Measurements from ENCODE around the gene ZDHHC18. TPM values are rescaled to one million over a fixed set of nuclear protein-coding genes. Genes with fewer than 3 reads are reported as not detected.
"Not testable (repeated sequence)": the region's sequence is repeated elsewhere in the genome, so short reads cannot be mapped to it uniquely, and the experiment has no call there.

The ZDHHC18 gene
- total RNA-seq, 3 donors from 2014 or later = 12.3 to 35.4 (median 16.4) TPM

DNA sequence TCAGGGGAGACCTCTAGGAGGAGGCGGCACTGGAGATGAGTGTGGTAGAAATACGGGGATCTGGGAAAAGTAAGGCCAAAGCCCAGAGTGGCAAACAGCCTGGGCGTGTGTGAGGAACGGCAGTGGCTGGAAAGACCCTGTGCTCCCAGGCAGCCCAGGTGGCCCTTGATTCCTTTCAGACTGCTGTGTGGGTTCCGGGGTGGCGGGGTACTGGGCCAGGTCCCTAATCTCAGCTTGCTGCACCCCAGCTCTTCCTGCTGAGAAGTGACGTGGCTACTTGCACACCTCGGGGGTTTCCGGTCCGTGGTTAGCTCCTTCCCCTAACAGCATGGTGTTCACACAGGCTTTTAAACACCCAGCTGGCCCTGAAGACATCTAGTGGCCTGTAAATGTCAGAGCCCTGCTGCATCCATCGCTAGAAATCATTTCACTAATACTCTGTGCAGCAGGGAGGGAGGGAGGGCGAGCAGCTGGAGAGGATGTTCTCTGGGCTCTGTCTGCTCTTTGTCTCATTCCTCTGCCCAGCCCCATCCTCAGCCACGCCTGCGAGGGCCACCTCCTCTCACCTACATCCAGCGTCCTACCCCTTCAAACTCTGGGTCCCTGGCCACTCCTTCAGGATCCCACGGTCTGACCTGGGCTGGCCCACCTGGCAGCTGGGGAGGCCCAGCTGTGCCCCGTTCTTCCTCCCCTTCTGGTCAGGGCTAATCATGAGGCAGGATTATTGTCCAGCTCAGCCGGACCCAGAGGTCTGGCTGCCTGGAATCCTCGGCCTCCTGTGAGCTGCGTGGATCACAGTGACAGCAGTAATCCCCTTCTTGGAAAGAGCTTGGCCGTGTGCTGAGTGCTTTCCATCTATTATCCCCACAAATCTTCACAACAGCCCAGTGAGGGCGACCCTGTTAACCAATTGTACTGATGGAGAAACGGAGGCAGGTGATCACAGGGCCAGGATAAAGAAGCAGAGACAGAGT lies 7.2 kb downstream of the ZDHHC18 start:
- Histone ChIP-seq H3K27me3 (no peaks in the 10 kb centered on the region), H3K36me3 (peaks cover 12% of the 10 kb centered on the region), H3K27ac (peak overlapping the region in 1 of 2 donors; percentile 61), H3K4me3 (no peak overlapping the region), H3K4me1 (peaks cover 0 to 4% of the 10 kb centered on the region in 2 donors), H3K9me3 (no peaks in the 10 kb centered on the region)
- no peak for TF ChIP-seq POLR2AphosphoS5 (IDR thresholded peaks at IDR 0.05)
- TF ChIP-seq, protein P1, sequence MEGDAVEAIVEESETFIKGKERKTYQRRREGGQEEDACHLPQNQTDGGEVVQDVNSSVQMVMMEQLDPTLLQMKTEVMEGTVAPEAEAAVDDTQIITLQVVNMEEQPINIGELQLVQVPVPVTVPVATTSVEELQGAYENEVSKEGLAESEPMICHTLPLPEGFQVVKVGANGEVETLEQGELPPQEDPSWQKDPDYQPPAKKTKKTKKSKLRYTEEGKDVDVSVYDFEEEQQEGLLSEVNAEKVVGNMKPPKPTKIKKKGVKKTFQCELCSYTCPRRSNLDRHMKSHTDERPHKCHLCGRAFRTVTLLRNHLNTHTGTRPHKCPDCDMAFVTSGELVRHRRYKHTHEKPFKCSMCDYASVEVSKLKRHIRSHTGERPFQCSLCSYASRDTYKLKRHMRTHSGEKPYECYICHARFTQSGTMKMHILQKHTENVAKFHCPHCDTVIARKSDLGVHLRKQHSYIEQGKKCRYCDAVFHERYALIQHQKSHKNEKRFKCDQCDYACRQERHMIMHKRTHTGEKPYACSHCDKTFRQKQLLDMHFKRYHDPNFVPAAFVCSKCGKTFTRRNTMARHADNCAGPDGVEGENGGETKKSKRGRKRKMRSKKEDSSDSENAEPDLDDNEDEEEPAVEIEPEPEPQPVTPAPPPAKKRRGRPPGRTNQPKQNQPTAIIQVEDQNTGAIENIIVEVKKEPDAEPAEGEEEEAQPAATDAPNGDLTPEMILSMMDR (IDR thresholded peaks at IDR 0.05) = no peak
- no peak for TF ChIP-seq POLR2A (IDR thresholded peaks at IDR 0.05)
- intact Hi-C loops (cut with DNase I; ENCODE audit: low total_unique reads) = no loop called here
- DNase-seq (ENCODE audit: low spot score in 2 of 2) = no peak

GRCh38 chr1:26837665-26838064 lies 11.2 kb downstream of the ZDHHC18 start:
- H3K36me3 ChIP-seq; H3K4me3 ChIP-seq; H3K27me3 ChIP-seq; H3K27ac ChIP-seq; H3K9me3 ChIP-seq; H3K4me1 ChIP-seq; intact Hi-C loops (cut with DNase I; ENCODE audit: low total_unique reads); DNase-seq (ENCODE audit: low spot score in 2 of 2): not testable (repeated sequence)

GRCh38 chr1:26838474-26839338 lies 12.2 kb downstream of the ZDHHC18 start:
- no peak for DNase-seq (ENCODE audit: low spot score in 2 of 2)
- H3K36me3 ChIP-seq = peaks cover 5% of the 10 kb centered on the region
- no peaks in the 10 kb centered on the region for H3K27me3 ChIP-seq
- no peak for TF ChIP-seq POLR2AphosphoS5 (IDR thresholded peaks at IDR 0.05)
- TF ChIP-seq, protein P1 (IDR thresholded peaks at IDR 0.05) = no peak
- TF ChIP-seq POLR2A (IDR thresholded peaks at IDR 0.05) = no peak
- intact Hi-C loops (cut with DNase I; ENCODE audit: low total_unique reads) = no loop called here
- H3K27ac ChIP-seq = peak overlapping the region in 1 of 2 donors; percentile 5
- H3K9me3 ChIP-seq = no peaks in the 10 kb centered on the region
- H3K4me3 ChIP-seq = no peak overlapping the region
- no peaks in the 10 kb centered on the region for H3K4me1 ChIP-seq

- Histone ChIP-seq H3K36me3 (peaks cover 5% of the 10 kb centered on the region), H3K27ac (no peak overlapping the region), H3K9me3 (no peaks in the 10 kb centered on the region), H3K4me3 (no peak overlapping the region), H3K4me1 (no peaks in the 10 kb centered on the region), H3K27me3 (no peaks in the 10 kb centered on the region)
- no peak for DNase-seq (ENCODE audit: low spot score in 2 of 2)
- intact Hi-C loops (cut with DNase I; ENCODE audit: low total_unique reads) = no loop called here
- TF ChIP-seq POLR2AphosphoS5 (IDR thresholded peaks at IDR 0.05) (no peak), POLR2A (IDR thresholded peaks at IDR 0.05) (no peak)
- TF ChIP-seq, protein P1 (IDR thresholded peaks at IDR 0.05) = no peak
Measured at GRCh38 chr1:26839339-26839722, 12.8 kb downstream of the ZDHHC18 start.

DNA sequence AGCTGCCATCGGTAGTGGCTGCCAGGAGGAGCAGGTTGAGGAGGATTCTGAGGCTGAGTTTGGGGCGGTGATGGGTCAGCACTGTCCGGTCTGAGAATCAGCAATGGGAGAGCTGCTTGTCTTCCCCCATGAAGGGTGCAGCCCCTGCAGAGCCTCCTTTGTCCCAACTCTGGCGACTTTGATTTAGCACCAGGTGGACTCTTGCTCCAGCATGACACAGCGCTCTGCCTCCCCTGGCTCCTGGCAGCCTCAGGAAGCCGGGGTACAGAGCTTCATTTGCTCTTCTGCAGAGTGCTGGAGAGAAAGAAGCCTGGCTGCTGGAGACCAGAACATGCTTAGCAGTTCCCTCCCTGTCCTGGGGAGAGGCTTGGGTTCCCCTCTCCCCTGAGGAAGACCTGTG lies 13.3 kb downstream of the ZDHHC18 start:
- no peak for DNase-seq (ENCODE audit: low spot score in 2 of 2)
- Histone ChIP-seq H3K36me3 (peaks cover 5% of the 10 kb centered on the region), H3K27ac (no peak overlapping the region), H3K4me1 (no peaks in the 10 kb centered on the region), H3K4me3 (no peak overlapping the region), H3K27me3 (no peaks in the 10 kb centered on the region), H3K9me3 (no peaks in the 10 kb centered on the region)
- TF ChIP-seq POLR2AphosphoS5 (IDR thresholded peaks at IDR 0.05) (no peak), POLR2A (IDR thresholded peaks at IDR 0.05) (no peak)
- TF ChIP-seq, protein P1 (IDR thresholded peaks at IDR 0.05) = no peak
- intact Hi-C loops (cut with DNase I; ENCODE audit: low total_unique reads) = no loop called here

Data from breast epithelium (tissue), 4 donors.